NCI-H226 (cell line): Measurements from ENCODE around the gene SLC12A3.
A peak's percentile ranks its signal among the peaks of the same experiment; 100 is the strongest.

ENCODE experiments used
- DNase-seq: peaks from one replicate; pipeline ENCODE4 v3.0.0-alpha.2; 2015

The SLC12A3 gene

DNA sequence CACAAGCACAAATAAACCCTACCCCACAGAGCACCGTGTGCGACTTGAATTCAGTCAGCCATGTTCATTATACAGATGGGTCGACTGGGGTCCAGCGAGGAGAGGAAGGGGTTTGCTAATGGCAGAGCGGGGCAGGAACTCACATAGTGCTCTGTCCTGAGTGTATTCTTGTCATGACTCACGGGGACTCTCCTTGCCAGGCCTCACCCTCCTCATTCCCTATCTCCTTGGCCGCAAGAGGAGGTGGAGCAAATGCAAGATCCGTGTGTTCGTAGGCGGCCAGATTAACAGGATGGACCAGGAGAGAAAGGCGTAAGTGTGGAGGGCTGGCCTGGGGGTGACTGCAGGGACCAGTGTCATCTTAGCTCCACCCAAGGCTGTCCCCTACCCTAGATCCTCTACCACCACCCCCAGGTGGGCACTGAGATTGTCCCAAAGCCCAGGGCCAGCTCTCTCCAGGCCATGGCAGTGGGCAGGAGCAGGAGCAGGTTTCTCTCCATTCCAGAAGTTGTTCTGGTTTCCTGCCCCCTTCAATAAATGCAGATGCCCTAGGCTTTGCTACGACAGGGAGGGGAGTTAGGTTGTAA, 29.4 kb downstream of the SLC12A3 start:
- no peak for DNase-seq

DNA sequence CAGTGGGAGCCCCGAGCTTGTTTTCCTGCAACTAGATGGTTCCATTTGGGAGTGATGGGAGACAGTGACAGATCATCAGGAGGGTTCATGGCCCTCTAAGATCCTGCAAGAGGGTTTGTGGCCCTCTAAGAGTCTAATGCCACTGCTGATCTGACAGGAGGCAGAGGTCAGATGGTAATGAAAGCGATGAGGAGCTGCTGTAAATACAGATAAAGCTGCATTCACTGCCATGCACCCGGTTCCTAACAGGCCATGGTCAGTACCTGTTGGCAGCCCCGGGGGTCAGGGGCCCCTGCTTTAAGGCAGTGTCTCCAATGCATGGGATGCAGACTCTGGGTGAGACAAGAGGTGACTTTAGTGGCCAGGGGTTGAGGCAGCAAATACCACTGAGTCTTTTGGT, 30.8 kb downstream of the SLC12A3 start:
- DNase-seq, result no peak

DNA sequence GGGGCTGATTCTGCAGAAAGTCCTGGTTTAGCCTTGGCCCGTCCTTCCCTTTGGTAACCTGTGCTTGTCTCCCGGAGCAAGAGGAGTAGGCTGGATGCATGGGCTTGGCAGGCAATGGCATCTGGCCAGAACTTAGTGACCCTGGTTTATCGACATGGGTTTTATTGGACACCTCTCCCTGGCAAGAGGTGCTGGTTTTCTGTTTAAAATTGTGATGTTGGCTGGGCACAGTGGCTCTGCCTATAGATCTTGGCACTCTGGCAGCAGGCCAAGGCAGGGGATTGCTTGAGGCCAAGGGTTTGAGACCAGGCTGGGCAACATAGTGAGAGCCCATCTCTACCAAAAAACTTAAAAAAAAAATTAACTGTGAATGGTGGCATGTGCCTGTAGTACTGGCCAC, 31.2 kb downstream of the SLC12A3 start:
- DNase-seq, result no peak

DNA sequence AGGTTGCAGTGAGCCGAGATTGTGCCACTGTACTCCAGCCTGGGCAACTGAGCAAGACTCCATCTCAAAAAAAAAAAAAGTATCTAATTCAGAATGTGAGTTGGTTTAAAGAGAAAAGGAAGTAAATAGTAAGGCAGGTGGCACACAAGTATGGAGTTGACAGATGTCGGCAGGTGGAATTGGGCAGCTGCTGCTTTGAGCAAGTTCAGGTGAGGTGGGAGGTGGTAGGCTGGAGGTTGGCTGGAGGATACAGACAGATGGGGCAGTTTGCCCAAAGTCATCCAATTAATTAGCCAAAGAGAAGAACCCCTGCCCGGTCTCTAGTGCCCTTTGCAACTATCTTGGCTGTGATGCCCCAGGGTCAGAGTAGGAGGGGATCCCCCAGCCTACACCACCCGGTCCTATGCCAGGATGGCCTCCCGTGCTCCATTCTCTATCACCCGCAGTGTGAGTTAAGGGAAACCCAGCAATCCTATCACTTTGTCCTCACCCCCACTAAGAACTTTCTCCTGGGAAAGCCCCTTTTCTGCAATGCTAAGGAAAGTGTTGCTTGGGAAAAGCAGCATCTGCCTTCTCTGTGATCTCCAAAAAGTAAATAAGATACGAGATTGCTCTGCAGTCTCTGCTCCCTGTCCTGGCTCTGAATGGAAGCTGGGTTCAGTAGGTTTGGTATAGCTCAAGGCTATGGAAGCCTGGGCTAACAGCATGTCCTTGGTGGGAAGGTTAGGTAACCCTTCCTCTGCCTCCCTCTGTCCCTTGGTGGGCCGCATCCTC, 32.2 kb downstream of the SLC12A3 start:
- no peak for DNase-seq

DNA sequence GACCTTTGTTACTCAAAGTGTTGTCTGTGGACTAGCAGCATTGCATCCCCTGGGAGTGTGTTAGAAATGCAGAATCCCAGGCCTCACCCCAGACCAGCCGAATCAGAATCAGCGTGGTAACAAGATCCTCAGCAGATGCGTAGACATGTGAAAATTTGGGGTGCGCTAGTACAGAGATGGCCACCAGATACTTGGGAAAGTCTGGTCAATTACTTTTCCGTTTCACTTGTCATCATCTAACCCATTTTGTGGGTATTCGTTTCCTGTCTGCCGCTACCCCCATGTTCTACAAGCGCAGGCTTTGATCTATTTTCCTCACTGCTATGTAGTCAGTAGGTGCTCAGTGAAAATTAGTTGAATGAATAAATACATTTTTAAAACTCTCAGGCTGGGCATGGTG, 33.8 kb downstream of the SLC12A3 start:
- no peak for DNase-seq

DNA sequence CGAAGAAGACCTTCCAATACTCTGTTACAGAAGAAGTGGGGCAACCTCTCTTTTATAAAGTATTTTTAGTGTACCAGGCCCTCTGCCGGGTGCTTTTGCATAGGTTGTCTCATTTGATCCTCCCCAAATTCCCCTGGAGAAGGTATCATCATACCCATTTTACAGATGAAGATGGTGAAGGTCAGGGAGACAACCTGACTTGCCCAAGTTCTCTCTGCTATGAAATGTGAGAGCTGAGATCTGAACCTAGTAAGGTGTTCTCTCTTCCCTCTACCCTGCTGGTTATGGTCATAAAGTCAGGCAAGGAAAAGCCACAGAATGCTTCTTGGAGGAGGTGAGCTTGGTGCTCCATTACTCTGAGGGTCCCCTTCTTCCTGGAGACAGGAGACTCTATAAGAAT, 38.9 kb downstream of the SLC12A3 start:
- no peak for DNase-seq

DNA sequence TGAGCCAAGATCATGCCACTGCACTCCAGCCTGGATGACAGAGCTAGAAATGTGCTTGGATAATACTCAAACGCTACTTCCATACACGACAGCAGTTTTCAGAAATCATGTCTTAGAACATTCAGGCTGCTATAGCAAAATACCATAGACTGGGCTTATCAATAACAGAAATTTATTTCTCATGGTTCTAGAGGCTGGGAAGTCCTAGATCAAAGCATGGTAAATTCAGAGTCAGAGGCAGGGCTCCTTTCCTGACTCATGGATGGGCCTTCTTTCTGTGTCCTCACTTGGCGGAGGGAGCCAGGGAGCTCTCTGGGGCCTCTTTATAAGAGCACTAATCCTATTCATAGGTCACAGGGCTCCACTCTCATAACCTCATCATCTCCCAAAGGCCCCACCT, 42.4 kb downstream of the SLC12A3 start:
- no peak for DNase-seq

DNA sequence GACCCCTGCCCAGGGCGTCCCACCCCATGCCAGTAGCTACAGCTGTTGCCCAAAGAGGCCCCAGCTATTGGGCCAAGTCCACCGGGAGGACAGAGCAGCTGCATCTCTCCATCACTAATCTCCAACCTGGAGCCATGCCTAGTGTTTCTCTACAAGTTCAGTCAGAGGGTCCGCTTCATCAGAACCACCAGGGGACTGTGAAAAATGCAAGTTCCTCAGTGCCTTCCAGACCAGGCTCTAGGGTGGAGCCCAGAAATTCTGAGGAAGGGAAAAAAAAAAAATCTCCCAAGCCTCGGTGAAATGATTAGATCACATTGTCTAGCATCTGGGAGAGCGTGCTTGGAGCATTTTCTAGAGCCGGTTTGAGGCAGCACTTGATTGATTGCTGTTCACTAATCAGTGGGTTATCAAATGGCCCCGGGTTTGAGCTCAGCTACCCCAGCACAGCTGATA, 44.5 kb downstream of the SLC12A3 start:
- no peak for DNase-seq

DNA sequence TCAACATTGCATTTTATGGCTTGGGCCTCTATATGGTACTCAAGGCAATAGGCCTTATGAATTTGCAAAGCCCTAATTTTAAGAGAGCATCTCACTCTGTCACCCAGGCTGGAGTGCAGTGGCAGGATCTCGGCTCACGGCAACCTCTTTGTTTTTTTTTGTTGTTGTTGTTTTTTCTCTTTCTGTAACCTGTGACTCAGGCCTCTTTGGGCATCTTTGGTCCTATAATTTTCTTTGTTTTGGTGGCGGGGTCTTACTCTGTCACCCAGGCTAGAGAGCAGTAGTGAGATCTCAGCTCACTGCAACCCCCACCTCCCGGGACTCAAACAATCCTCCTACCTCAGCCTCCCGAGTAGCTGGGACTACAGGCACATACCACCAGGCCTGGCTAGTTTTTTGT, 45.1 kb downstream of the SLC12A3 start:
- DNase-seq, result no peak

DNA sequence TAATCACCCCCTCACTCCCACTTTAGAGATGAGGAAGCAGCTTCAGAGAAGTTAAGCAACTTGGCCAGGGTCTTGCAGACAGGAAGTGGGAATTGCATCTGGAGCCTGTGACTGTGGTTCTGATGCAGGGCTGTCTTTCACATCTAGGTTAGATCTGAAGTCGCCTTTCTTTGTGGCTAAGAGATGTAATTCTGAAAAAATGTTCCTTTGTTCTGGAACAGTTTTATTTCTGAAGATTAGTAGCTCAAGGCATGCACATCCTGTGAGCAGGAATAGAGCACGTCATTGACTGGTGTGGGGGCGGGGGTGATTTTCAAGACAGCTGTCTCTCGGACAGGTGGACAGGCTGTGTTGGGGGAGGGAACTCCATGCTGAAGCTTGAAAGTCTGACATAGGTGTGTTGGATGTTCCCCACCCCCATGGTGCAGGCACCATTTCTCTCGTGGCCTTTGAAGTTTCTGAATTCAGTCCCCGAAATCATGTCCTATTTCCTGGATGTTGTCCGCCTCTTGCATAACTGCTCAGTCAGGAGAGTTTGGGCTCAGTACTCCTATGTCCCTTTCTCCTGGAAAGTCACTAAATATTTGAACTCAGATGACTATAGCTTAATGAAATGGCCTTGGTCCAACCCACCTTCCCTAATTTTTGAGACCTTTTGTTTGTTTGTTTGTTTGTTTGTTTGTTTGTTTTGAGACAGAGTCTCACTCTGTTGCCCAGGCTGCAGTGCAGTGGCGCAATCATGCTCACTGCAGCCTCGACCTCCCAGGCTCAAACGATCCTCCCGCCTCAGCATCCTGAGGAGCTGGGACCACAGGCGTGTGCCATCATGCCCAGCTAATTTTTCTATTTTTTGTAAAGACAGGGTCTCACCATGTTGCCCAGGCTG, 45.9 kb downstream of the SLC12A3 start:
- peak; percentile 75 for DNase-seq

DNA sequence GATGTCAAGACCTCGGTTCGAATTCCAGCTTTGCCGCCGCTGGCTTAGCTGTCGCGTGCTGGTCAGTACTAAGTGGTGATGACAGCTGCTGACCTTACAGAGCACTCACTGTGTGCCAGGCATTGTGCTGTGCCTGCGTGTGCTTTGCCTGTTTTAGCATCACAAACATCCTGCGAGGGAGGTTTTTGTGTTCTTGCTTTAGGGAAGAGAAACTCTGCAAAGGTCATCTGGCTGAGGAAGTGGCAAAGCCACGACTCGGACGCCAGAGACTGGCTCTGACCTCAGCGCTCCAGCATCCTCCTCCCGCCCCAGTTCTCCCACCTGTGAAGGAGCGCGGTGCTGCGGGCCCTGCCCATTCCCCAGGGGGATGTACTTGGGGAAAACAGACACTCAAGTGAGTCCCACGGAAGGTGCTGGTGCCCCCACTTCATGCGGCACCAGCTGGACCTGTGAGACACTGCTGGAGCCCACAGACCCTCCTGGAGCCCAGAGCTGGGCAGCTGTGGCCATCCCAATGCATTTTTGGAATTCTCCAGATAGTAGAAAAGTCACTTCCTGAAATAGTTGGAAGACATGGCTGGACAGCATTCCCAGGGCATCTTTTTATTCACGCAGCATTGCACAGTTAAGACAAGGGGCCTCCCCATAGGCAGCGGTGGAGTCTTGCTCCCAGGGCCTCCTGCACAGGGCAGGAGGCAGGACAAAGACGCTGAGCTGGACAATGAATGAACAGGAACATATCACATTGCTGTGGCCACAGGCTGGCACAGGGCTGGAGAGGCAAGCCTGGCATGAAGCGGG, 47.0 kb downstream of the SLC12A3 start:
- DNase-seq, result peak; percentile 74

DNA sequence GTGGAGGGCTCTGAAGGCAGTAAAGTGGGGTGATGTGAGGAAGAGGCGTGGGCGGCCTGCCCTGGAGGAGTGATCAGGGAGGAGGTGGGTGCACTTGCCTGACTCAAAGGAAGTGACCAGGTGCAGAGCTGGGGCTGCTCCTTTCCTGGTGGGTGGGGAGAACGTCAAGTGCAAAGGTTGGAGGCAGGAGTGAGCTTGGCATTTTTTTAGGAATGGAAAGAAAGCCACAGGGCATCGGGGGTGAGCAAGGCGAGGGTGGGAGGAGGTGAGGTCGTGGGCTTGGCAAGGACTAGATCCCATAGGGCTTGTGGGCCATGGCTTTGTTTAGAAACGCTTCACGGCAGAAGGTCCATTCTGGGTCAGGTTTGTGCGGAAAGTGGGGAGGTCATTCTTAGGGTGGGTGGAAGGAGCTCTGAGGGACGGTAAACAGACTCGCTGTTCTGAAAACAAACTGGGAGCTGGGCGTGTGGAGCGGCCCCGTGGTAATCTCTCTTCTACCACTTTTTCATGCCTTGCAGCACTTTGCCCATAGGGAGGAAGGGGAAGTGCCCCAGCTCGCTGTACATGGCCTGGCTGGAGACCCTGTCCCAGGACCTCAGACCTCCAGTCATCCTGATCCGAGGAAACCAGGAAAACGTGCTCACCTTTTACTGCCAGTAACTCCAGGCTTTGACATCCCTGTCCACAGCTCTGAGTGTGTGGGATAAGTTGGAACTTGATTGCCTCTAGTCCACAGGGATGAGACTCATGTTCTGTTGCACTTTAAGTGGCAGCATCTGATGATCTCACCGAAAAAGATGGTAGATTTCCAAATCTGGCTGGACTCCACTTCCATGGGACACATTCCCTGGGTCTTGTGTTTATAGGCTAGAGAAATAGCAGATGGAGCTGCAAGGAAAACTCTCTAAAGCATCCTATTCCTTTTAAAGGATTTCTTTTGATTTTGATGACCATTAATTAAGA, 48.0 kb downstream of the SLC12A3 start:
- DNase-seq, result peak; percentile 35

DNA sequence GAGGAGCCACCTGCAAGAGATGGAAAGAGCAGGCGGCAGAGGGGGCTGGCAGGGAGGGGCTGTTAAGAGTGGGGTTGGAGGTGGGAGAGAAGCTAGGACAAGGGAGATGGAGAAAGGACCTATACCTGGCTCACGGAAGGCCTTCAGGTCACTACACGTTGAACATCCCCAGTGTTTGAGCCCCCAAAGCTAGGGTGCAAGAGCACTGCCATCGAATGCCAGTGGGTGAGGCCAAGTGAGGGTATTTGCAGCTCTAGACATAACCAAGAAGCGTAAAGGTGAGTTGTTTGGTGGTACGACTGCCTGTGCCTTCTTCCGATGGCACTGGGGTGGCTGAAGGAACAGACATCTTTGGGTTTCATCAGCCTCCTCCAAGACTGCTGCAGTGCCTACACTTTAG, 49.9 kb downstream of the SLC12A3 start:
- no peak for DNase-seq

DNA sequence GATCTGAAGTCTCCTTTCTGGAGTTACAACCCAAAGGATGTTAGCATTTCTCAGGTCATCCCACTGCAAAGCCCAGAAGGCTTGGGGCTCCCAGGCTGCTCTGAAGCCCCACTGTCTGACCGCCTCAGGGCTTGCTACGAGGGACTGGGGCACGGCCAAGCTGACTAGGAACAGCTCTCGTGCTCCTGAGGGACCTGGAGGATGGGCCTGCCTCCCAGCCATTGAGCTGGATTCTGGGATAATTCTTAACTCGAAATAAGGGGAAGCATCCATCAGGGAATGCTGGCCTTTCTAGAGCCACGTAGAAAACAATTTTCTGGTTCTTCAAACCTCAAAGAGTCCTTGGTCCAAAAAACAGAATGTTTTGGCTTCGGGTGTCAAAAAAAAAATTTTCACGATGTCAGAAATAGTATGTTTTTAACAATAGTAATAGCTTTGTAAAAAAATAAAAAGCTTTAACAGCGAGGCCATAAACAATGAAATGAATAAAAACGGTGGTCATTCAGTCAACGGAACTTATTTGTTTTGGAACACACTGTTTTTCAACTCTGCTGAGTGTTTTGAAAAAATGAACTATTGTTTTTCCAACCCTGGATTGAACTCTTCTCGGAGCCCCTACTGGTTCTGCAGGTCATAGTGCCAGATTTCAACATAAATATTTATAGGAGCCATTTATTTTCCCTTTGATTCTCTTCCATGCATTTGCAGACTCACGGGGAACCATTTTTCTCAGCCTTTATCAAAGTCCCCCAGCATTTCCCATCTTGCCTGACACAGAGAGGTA, 50.5 kb downstream of the SLC12A3 start:
- DNase-seq, result no peak

DNA sequence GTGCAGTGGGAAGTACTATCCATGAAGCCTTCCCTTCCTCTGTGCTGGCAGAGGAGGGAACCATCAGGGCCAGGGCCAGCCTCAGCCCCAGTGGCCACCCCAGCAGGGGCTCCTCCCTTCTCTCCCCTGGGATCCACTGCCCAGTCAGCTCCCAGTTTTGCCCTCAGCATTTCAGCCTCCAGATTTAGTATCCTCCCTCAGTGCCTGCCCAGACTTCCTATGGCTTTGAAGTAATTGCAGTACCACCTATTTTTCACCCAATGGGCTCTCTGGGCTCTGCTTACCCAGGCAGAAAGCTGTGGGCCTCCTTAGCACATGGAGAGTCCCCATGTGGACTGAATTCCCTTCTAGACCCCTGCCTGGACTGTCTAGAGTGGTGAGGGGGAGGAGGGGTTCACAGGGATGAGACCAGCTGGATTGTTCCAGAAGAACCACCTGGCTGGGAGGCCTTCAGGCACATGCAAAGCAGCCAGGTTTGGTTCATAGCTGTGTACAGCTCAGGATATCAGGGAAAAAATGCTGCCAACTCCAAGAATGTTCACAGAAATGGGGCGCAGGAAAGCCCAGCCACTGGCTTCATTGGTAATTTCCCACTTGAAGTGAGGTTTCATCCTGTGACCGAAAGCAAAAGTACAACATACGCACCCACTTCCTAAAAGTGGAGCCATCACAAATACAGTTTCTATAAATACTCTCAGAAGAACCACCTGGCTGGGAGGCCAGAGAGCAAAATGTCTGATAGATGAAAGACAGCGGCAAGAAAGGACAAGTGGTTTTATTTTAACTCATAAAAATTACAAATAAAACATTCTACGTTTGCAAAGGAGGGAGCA, 51.8 kb downstream of the SLC12A3 start:
- DNase-seq, result no peak

DNA sequence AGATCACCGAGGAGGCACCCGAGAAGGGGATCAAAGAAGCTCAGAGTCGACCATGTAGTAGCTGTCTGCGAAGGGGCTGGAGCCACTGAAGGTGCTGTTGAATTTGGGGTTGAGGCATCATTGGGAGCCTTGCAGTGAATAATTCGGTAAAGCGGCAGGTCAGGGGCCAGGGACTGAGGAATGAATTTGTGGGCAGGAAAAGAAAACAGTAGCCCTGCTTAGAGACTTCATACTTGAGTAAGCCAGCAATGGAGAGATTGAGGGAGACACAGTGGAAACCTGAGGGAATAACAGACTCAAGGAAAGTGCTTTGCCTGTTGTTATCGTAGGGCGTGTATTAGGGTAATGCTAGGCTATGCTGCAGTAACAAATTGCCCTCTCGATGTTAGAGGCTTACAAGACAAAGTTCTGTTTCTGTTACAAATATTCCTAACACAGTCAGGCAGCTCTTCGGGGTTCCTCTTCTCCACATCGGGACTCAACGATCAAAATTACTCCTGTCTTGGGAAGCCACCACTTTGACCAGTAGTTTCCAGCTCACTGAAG, 53.5 kb downstream of the SLC12A3 start:
- no peak for DNase-seq

DNA sequence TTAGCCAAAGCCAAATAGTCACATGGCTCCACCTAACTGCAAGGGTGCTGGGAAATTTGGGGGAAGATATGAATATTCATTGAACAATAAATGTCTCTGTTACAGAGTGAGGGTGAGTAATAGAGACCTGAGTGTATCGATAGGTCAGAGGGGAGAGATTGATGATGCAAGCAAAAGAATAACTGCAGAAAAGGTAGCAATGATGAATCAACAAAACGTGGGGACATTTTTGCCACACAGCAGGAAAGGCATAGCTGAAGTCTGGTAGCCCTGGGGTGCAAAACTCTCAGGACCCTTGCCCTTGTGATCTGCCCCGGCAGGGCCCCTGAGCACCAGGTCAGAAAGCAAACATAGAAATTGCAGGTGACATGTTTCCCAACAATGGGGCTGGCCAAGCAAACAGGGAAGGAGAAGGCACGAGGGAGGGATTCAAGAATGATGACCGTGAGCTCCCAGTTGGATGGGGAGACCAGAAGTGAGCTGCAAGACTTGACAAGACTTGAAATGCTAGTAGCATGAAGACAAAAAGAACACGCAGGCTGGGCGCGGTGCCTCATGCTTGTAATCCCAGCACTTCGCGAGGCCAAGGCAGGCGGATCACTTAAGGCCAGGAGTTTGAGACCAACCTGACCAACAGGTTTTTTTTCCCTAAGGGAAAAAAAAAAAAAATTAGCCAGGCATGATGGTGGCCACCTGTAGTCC, 54.2 kb downstream of the SLC12A3 start:
- DNase-seq, result no peak

DNA sequence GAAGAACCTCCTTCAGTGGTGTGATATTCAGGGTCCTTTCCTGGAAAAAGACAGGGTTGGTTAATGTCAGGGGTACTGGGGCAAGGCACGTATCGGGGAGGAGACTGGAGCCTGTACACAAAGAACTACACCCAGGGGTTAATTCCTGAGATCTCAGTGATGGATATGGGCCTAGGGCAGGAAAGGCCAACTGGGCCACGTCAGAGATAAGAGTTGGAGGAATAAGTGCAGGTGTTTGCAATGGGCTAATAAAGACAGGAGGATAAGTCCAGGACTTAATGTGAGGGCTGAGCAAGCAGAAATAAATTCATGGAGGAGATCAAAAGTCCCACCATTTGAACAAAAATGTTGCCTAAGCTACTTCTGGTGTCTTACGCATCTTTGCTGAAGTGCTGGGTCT, 56.6 kb downstream of the SLC12A3 start:
- no peak for DNase-seq
